SK-N-MC (cell line): Measurements from ENCODE around the gene TBC1D24.

Experiments used
- DNase-seq: peaks from one replicate; pipeline ENCODE4 v3.0.0-alpha.2; 2011; ENCODE audit warnings: low read depth, low spot score
- H3K27ac ChIP-seq: fragments of 200-600 bp; sonication (generic); 2 replicates; pipeline ENCODE4 v1.5.1; 2016; ENCODE audit warnings: mixed run types
- H3K36me3 ChIP-seq: fragments of 200-600 bp; sonication (generic); 2 replicates; pipeline ENCODE4 v1.6.1; 2017; ENCODE audit warnings: antibody characterized with exemption, low read length, mixed read lengths; ENCODE audit not compliant: insufficient read depth
- H3K4me3 ChIP-seq: fragments of 200-600 bp; sonication (generic); 2 replicates; pipeline ENCODE4 v1.5.1; 2016
- H3K9ac ChIP-seq: fragments of 200-600 bp; sonication (generic); 2 replicates; pipeline ENCODE4 v1.8.0; 2017; ENCODE audit warnings: mixed run types, mixed read lengths; ENCODE audit not compliant: insufficient read length
- H3K9me3 ChIP-seq: fragments of 200-600 bp; sonication (generic); 2 replicates; pipeline ENCODE4 v1.6.1; 2017; ENCODE audit warnings: low read depth, mild to moderate bottlenecking, antibody characterized with exemption, low read length, moderate library complexity, mixed read lengths
- EZH2 ChIP-seq: fragments of 200-600 bp; sonication (generic); IDR thresholded peaks from one replicate; pipeline ENCODE4 v1.6.1; 2017; ENCODE audit warnings: antibody characterized with exemption
- FOXP2 ChIP-seq: optimal IDR thresholded peaks from 2 replicates; pipeline ENCODE3; 2011; ENCODE audit warnings: mild to moderate bottlenecking, moderate library complexity; ENCODE audit not compliant: insufficient read depth; ENCODE audit errors: extremely low read length, control extremely low read depth
- POLR2AphosphoS5 ChIP-seq: IDR thresholded peaks from 2 replicates; pipeline ENCODE4 v1.6.1; 2012; ENCODE audit warnings: mild to moderate bottlenecking, low read depth, low read length, borderline replicate concordance

Gene TBC1D24

GRCh38 chr16:2528161-2529060 lies 53.5 kb downstream of the TBC1D24 start:
- Histone ChIP-seq H3K36me3 (peaks cover 4% of the 10 kb centered on the region; the same call in 1 of the 2 replicates), H3K27ac (no peak overlapping the region), H3K9ac (no peak overlapping the region), H3K4me3 (no peak overlapping the region), H3K9me3 (no peaks in the 10 kb centered on the region)
- no peak for TF ChIP-seq EZH2
- TF ChIP-seq FOXP2, result no peak
- TF ChIP-seq POLR2AphosphoS5, result no peak
- DNase-seq, result no peak

GRCh38 chr16:2529061-2529931 lies 54.4 kb downstream of the TBC1D24 start:
- Histone ChIP-seq H3K9ac (no peak overlapping the region), H3K27ac (no peak overlapping the region), H3K4me3 (no peak overlapping the region), H3K36me3 (peaks cover 4% of the 10 kb centered on the region; the same call in 1 of the 2 replicates), H3K9me3 (no peaks in the 10 kb centered on the region)
- TF ChIP-seq EZH2, result no peak
- no peak for TF ChIP-seq FOXP2
- TF ChIP-seq POLR2AphosphoS5, result no peak
- DNase-seq, result no peak

- H3K4me3 ChIP-seq, result no peak overlapping the region
- H3K9me3 ChIP-seq, result no peaks in the 10 kb centered on the region
- H3K27ac ChIP-seq, result no peak overlapping the region
- TF ChIP-seq FOXP2 (no peak), POLR2AphosphoS5 (no peak), EZH2 (no peak)
- H3K9ac ChIP-seq, result no peak overlapping the region
- no peaks in the 10 kb centered on the region; the same call in 1 of the 2 replicates for H3K36me3 ChIP-seq
- no peak for DNase-seq
These were observed 55.2 kb downstream of the TBC1D24 start for GRCh38 chr16:2529961-2530628.

- Histone ChIP-seq H3K27ac (no peak overlapping the region), H3K36me3 (no peaks in the 10 kb centered on the region; the same call in 1 of the 2 replicates)
- TF ChIP-seq POLR2AphosphoS5, result no peak
- no peak for TF ChIP-seq EZH2
- no peak for TF ChIP-seq FOXP2
These were observed 55.8 kb downstream of the TBC1D24 start for GRCh38 chr16:2530629-2531318.

GRCh38 chr16:2531371-2531695 lies 56.4 kb downstream of the TBC1D24 start, which contains the start of gene CEMP1:
Gene CEMP1 (minus strand): TSS chr16:2531408. CDS start chr16:2531073, 335 bp downstream.
- H3K9ac ChIP-seq, result peak within 1 kb of the TSS; percentile 75
- H3K27ac ChIP-seq, result no peak within 1 kb of the TSS
- H3K9me3 ChIP-seq, result no peaks in the 10 kb centered on the region
- peak within 1 kb of the TSS; percentile 81 for H3K4me3 ChIP-seq
- TF ChIP-seq EZH2 (no peak), POLR2AphosphoS5 (no peak), FOXP2 (no peak)
- no peak for DNase-seq
- no peaks in the 10 kb centered on the region; the same call in 1 of the 2 replicates for H3K36me3 ChIP-seq

More at GRCh38 chr16:2530629-2531318, 55.8 kb downstream of the TBC1D24 start:
- Histone ChIP-seq H3K4me3 (no peak overlapping the region; the same call in 1 of the 2 replicates), H3K9ac (no peak overlapping the region), H3K9me3 (no peaks in the 10 kb centered on the region)
- DNase-seq, result no peak

GRCh38 chr16:2531696-2532493 lies 57.0 kb downstream of the TBC1D24 start:
- H3K27ac ChIP-seq, result no peak overlapping the region
- no peaks in the 10 kb centered on the region; the same call in 1 of the 2 replicates for H3K36me3 ChIP-seq
- H3K9ac ChIP-seq, result peak overlapping the region; percentile 75
- TF ChIP-seq POLR2AphosphoS5 (peak; percentile 90), EZH2 (no peak), FOXP2 (peak; percentile 83)
- H3K9me3 ChIP-seq, result no peaks in the 10 kb centered on the region
- DNase-seq, result no peak
- peak overlapping the region; percentile 81 for H3K4me3 ChIP-seq
